HepG2 (cell line): ENCODE results near the gene RAB20.

ENCODE experiments used
- CEBPB ChIP-seq: IDR thresholded peaks from 2 replicates; pipeline ENCODE4 v1.6.1; 2011; ENCODE audit warnings: low read depth, low read length, improper control_type of control experiment, borderline replicate concordance
- CHD2 ChIP-seq: IDR thresholded peaks from 2 replicates; pipeline ENCODE4 v1.6.1; 2011; ENCODE audit warnings: low read depth, low read length, improper control_type of control experiment
- CTCF ChIP-seq: sonication (generic); formaldehyde crosslinking; IDR thresholded peaks from 2 replicates; pipeline ENCODE4 v1.5.0; 2020; ENCODE audit warnings: mild to moderate bottlenecking, missing genetic modification reagents, moderate library complexity
- ETV6 ChIP-seq: sonication (generic); formaldehyde crosslinking; conservative IDR thresholded peaks from 2 replicates; pipeline ENCODE4 v1.4.0; 2020; ENCODE audit warnings: missing genetic modification reagents
- EZH2 ChIP-seq: conservative IDR thresholded peaks from 2 replicates; pipeline ENCODE4 v1.6.1; 2012; ENCODE audit warnings: mild to moderate bottlenecking, low read depth, low read length, moderate library complexity
- MTF1 ChIP-seq: sonication (generic); formaldehyde crosslinking; IDR thresholded peaks from 2 replicates; pipeline ENCODE4 v1.5.0; 2020; ENCODE audit warnings: missing genetic modification reagents
- PAXIP1 ChIP-seq: sonication (generic); formaldehyde crosslinking; conservative IDR thresholded peaks from 2 replicates; pipeline ENCODE4 v1.4.0; 2020; ENCODE audit warnings: mild to moderate bottlenecking, missing genetic modification reagents, moderate library complexity
- POLR2AphosphoS5 ChIP-seq: IDR thresholded peaks from 2 replicates; pipeline ENCODE4 v1.6.1; 2012; ENCODE audit warnings: low read depth, low read length
- SP140L ChIP-seq: sonication (generic); formaldehyde crosslinking; IDR thresholded peaks from 2 replicates; pipeline ENCODE4 v1.4.0; 2020; ENCODE audit warnings: missing genetic modification reagents, borderline replicate concordance
- ZFX ChIP-seq: sonication (generic); formaldehyde crosslinking; IDR thresholded peaks from 2 replicates; pipeline ENCODE4 v1.4.0; 2020; ENCODE audit warnings: mild to moderate bottlenecking, low read depth, missing genetic modification reagents, moderate library complexity
- ZKSCAN1 ChIP-seq: fragments of 150-350 bp; IDR thresholded peaks from 2 replicates; pipeline ENCODE4 v1.6.1; 2014; ENCODE audit warnings: low read length
- ZNF513 ChIP-seq: sonication (generic); formaldehyde crosslinking; conservative IDR thresholded peaks from 2 replicates; pipeline ENCODE4 v1.5.0; 2020; ENCODE audit warnings: missing genetic modification reagents

GRCh38 chr13:110511509-110512181, 49.9 kb downstream of the RAB20 start:
- no peak for TF ChIP-seq ETV6 (CRISPR knock-in tag)
- no peak for TF ChIP-seq SP140L (CRISPR knock-in tag)
- no peak for TF ChIP-seq ZNF513 (CRISPR knock-in tag)
- TF ChIP-seq MTF1: no peak
- no peak for TF ChIP-seq CEBPB
- TF ChIP-seq POLR2AphosphoS5: no peak
- TF ChIP-seq CTCF (CRISPR knock-in tag): peak; percentile 52
- TF ChIP-seq ZFX (CRISPR knock-in tag): no peak
- no peak for TF ChIP-seq EZH2
- no peak for TF ChIP-seq CHD2
- TF ChIP-seq ZKSCAN1: no peak
- TF ChIP-seq PAXIP1 (CRISPR knock-in tag): no peak
